PC-3 (cell line): Measurements from ENCODE around the gene BIN2. TPM values are rescaled to one million over a fixed set of nuclear protein-coding genes. Genes with fewer than 3 reads are reported as not detected.

Experiments
- ATAC-seq: fragments of 200-7000 bp; cut with Tn5 transposase; 2 replicates; pipeline ENCODE4 v1.9.1; 2020; ENCODE audit warnings: mild to moderate bottlenecking, moderate library complexity
- BruUV-seq: library from RNA; stranded (reverse); fragments of 400-500 nt; replicated peaks from 2 replicates; lab custom pipeline; 2021; lab: Mats Ljungman, UMichigan
- CTCF ChIA-PET: fragments of 300-600 bp; sonication (Branson Sonifier 250); formaldehyde crosslinking; loops from one replicate; lab custom pipeline; 2022; ENCODE audit warnings: antibody characterized with exemption; lab: Charles Lee
- POLR2A ChIA-PET: fragments of 300-600 bp; sonication (Branson Sonifier 250); formaldehyde crosslinking; loops from one replicate; lab custom pipeline; 2022; ENCODE audit warnings: antibody characterized with exemption; ENCODE audit not compliant: unreplicated experiment; lab: Charles Lee
- DNase-seq: peaks from one replicate; pipeline ENCODE4 v3.0.0-alpha.2; 2015
- H2AFZ ChIP-seq: fragments of 300-600 bp; sonication (generic); 2 replicates; pipeline ENCODE4 v1.6.0; 2016; ENCODE audit warnings: antibody characterized with exemption, low read length
- H3F3A ChIP-seq: fragments of 300-600 bp; sonication (generic); one replicate; pipeline ENCODE4 v1.6.0; 2017; ENCODE audit warnings: antibody characterized with exemption, low read length, control low read depth, mild to moderate bottlenecking; ENCODE audit not compliant: unreplicated experiment
- H3K27ac ChIP-seq: fragments of 300-600 bp; sonication (generic); 2 replicates; pipeline ENCODE4 v1.5.1; 2016; ENCODE audit warnings: mild to moderate bottlenecking, low read length
- H3K27me3 ChIP-seq: fragments of 300-600 bp; sonication (generic); 2 replicates; pipeline ENCODE4 v1.6.1; 2016; ENCODE audit warnings: low read length, mixed read lengths
- H3K36me3 ChIP-seq: fragments of 300-600 bp; sonication (generic); 2 replicates; pipeline ENCODE4 v1.6.1; 2016; ENCODE audit warnings: low read depth, mixed run types, low read length, mixed read lengths
- H3K4me1 ChIP-seq: fragments of 300-600 bp; sonication (generic); 2 replicates; pipeline ENCODE4 v1.5.1; 2016; ENCODE audit warnings: low read length; ENCODE audit not compliant: insufficient read depth
- H3K4me2 ChIP-seq: fragments of 300-600 bp; sonication (generic); 2 replicates; pipeline ENCODE4 v1.6.0; 2016; ENCODE audit warnings: low read length
- H3K4me3 ChIP-seq: fragments of 300-600 bp; sonication (generic); 2 replicates; pipeline ENCODE4 v1.5.1; 2016; ENCODE audit warnings: mild to moderate bottlenecking, low read length, mixed read lengths
- H3K79me2 ChIP-seq: fragments of 300-600 bp; sonication (generic); 2 replicates; pipeline ENCODE4 v1.6.1; 2017; ENCODE audit warnings: low read length, mixed read lengths
- H3K9ac ChIP-seq: fragments of 300-600 bp; sonication (generic); 2 replicates; pipeline ENCODE4 v1.6.0; 2016; ENCODE audit warnings: mild to moderate bottlenecking, low read length
- H3K9me2 ChIP-seq: fragments of 300-600 bp; sonication (generic); replicated peaks from 2 replicates; pipeline ENCODE4 v1.6.1; 2016; ENCODE audit warnings: mixed run types, low read length, mixed read lengths
- H3K9me3 ChIP-seq: fragments of 300-600 bp; sonication (generic); 2 replicates; pipeline ENCODE4 v1.6.1; 2016; ENCODE audit warnings: low read length, mixed read lengths
- H4K20me1 ChIP-seq: fragments of 300-600 bp; sonication (generic); 2 replicates; pipeline ENCODE4 v1.6.1; 2016; ENCODE audit warnings: low read length, mixed read lengths
- CTCF ChIP-seq: fragments of 300-600 bp; sonication (generic); conservative IDR thresholded peaks from 2 replicates; pipeline ENCODE4 v1.5.1; 2017; ENCODE audit warnings: antibody characterized with exemption, low read depth, mild to moderate bottlenecking, low read length
- EZH2 ChIP-seq: fragments of 300-600 bp; sonication (generic); IDR thresholded peaks from one replicate; pipeline ENCODE4 v1.6.1; 2017; ENCODE audit warnings: antibody characterized with exemption, mild to moderate bottlenecking, low read length; ENCODE audit not compliant: unreplicated experiment
- EZH2phosphoT487 ChIP-seq: fragments of 300-600 bp; sonication (generic); IDR thresholded peaks from 2 replicates; pipeline ENCODE4 v1.6.1; 2018; ENCODE audit warnings: mild to moderate bottlenecking, antibody characterized with exemption, low read length, borderline replicate concordance
- intact Hi-C: fragments of 100-400 bp; cut with micrococcal nuclease; formaldehyde crosslinking; loops from 2 replicates; pipeline ENCODE4 v1.9.0; 2023
- total RNA-seq: library from RNA; depleted of rRNA; stranded (reverse); fragments of >200 nt; gene quantifications from 2 replicates; pipeline ENCODE4 v1.2.3, GENCODE V29; 2014

BIN2 gene
- total RNA-seq, 1 experiment from 2014 or later: not detected

- intact Hi-C loops: no loop called here
- H3K9me2 ChIP-seq: no peaks in the 10 kb centered on the region
- no peak for ATAC-seq
- no peaks in the 10 kb centered on the region for H4K20me1 ChIP-seq
- no peak overlapping the region for H3K9ac ChIP-seq
- no peak overlapping the region for H2AFZ ChIP-seq
- no peaks in the 10 kb centered on the region for H3K79me2 ChIP-seq
- H3K36me3 ChIP-seq: no peaks in the 10 kb centered on the region
- H3K4me1 ChIP-seq: no peaks in the 10 kb centered on the region
- BruUV-seq: no TSS peak
- ChIA-PET POLR2A (no interaction called here), CTCF (no interaction called here)
- H3F3A ChIP-seq: no peaks in the 10 kb centered on the region
- DNase-seq: no peak
- no peak overlapping the region for H3K4me3 ChIP-seq
- no peaks in the 10 kb centered on the region for H3K9me3 ChIP-seq
- H3K27ac ChIP-seq: no peak overlapping the region
- TF ChIP-seq EZH2 (no peak), CTCF (no peak), EZH2phosphoT487 (no peak)
- H3K27me3 ChIP-seq: no peaks in the 10 kb centered on the region
- no peak overlapping the region for H3K4me2 ChIP-seq
Observed at GRCh38 chr12:51246254-51246853, 77.6 kb downstream of the BIN2 start.

GRCh38 chr12:51245476-51246253 is 78.3 kb downstream of the BIN2 start:
- Histone ChIP-seq H3K9me3 (no peaks in the 10 kb centered on the region), H2AFZ (no peak overlapping the region), H4K20me1 (no peaks in the 10 kb centered on the region), H3K9ac (no peak overlapping the region), H3K9me2 (no peaks in the 10 kb centered on the region), H3F3A (no peaks in the 10 kb centered on the region), H3K27ac (no peak overlapping the region), H3K36me3 (no peaks in the 10 kb centered on the region), H3K4me2 (no peak overlapping the region), H3K4me1 (0 out of 2 replicates have a peak, but pooled peaks cover 5% of the 10 kb centered on the region), H3K27me3 (no peaks in the 10 kb centered on the region), H3K4me3 (no peak overlapping the region), H3K79me2 (no peaks in the 10 kb centered on the region)
- DNase-seq: no peak
- TF ChIP-seq EZH2phosphoT487 (no peak), CTCF (no peak), EZH2 (no peak)
- ChIA-PET CTCF (no interaction called here), POLR2A (no interaction called here)
- BruUV-seq: TSS peak; percentile 52
- no peak for ATAC-seq
- intact Hi-C loops: no loop called here

GRCh38 chr12:51244269-51244668 is 79.7 kb downstream of the BIN2 start:
- no peak overlapping the region for H3K9ac ChIP-seq
- DNase-seq: no peak
- no peaks in the 10 kb centered on the region for H3K36me3 ChIP-seq
- TF ChIP-seq EZH2: no peak
- no peaks in the 10 kb centered on the region for H3K9me2 ChIP-seq
- H2AFZ ChIP-seq: no peak overlapping the region
- no peaks in the 10 kb centered on the region for H3K27me3 ChIP-seq
- no peaks in the 10 kb centered on the region for H3F3A ChIP-seq
- ChIA-PET CTCF (no interaction called here), POLR2A (no interaction called here)
- peaks cover 10% of the 10 kb centered on the region for H3K79me2 ChIP-seq
- ATAC-seq: no peak
- H3K4me3 ChIP-seq: no peak overlapping the region
- H3K27ac ChIP-seq: no peak overlapping the region
- BruUV-seq: no TSS peak
- no peak overlapping the region for H3K4me2 ChIP-seq
- 0 out of 2 replicates have a peak, but pooled peaks cover 5% of the 10 kb centered on the region for H3K4me1 ChIP-seq
- intact Hi-C loops: no loop called here
- H3K9me3 ChIP-seq: no peaks in the 10 kb centered on the region
- no peaks in the 10 kb centered on the region for H4K20me1 ChIP-seq
